Adipose tissue (tissue), 3 donors: ENCODE data around the gene DDX31. TPM values are rescaled to one million over a fixed set of nuclear protein-coding genes. Genes with fewer than 3 reads are reported as not detected.

ENCODE experiments used
- H3K27ac ChIP-seq: one replicate; pipeline ENCODE4 v1.5.1; 2013; ENCODE audit warnings: low read depth, low read length
- WGBS, 3 donors: extraction: QIAGEN DNeasy Blood & Tissue Kit; methylation state at CpG; one replicate each; pipeline ENCODE4 v1.1.7; 2013; 5-methylcytosine and 5-hydroxymethylcytosine counted together
- polyA plus RNA-seq, 3 donors: library from polyadenylated mRNA; stranded (reverse); fragments of 200-250 nt; gene quantifications; one replicate each; pipeline ENCODE4 v1.2.3, GENCODE V29; 2013
- donor health status: healthy with polysubstance abuse.
- donor health status: Bipolar disorder and iron deficiency.
- donor health status: healthy.

The DDX31 gene
- polyA plus RNA-seq, 3 donors: 3.8 to 7.0 (median 6.7) TPM

- H3K27ac ChIP-seq: no peak overlapping the region
- WGBS, 3 donors: 2 to 5% (median 4%) methylated on average over 27 of the region's 27 CpGs
Observed at GRCh38 chr9:132546148-132547051, 123.4 kb downstream of the DDX31 start.

- 76 to 79% (median 79%) methylated on average over 9 of the region's 9 CpGs for WGBS, 3 donors
- no peak overlapping the region for H3K27ac ChIP-seq
Observed at GRCh38 chr9:132545578-132545977, 124.2 kb downstream of the DDX31 start.

- H3K27ac ChIP-seq: no peak overlapping the region
- WGBS, 3 donors: 52 to 73% (median 53%) methylated on average over 21 of the region's 21 CpGs
Observed at GRCh38 chr9:132543960-132544359, 125.8 kb downstream of the DDX31 start.

- H3K27ac ChIP-seq: no peak overlapping the region
- WGBS, 3 donors: 87 to 97% (median 93%) methylated on average over 4 of the region's 4 CpGs
Observed at GRCh38 chr9:132543251-132543650, 126.5 kb downstream of the DDX31 start.

Other genes starting within 250 kb of the DDX31 start
- gene BARHL1, start 87.4 kb downstream of the DDX31 start, polyA plus RNA-seq: not detected
- gene GTF3C4, start 481 bp upstream of the DDX31 start, polyA plus RNA-seq: 1 to 10 TPM; 2.5 to 4.4 (median 2.8) TPM
- under 1 TPM in 2 of 3 donors, not detected in 1; 0.12 to 0.66 TPM for gene AK8, start 208.3 kb upstream of the DDX31 start, polyA plus RNA-seq
- gene SPACA9, start 208.9 kb upstream of the DDX31 start, polyA plus RNA-seq: 1 to 10 TPM; 2.9 to 6.3 (median 3.1) TPM